ENCODE data around the gene RASA2. TPM values are rescaled to one million over a fixed set of nuclear protein-coding genes. Genes with fewer than 3 reads are reported as not detected.

Gene RASA2
- total RNA-seq, 4 donors from 2014 or later = 12.0 to 45.5 (median 23.3) TPM

GRCh38 chr3:141447383-141447782, 39.4 kb upstream of the RASA2 start:
- Histone ChIP-seq H3K4me1 (peaks cover 0 to 2% of the 10 kb centered on the region in 2 donors), H3K36me3 (peaks cover 29 to 35% of the 10 kb centered on the region in 2 donors), H3K4me3 (replicated peaks in 1 of 3) (no peak overlapping the region), H3K27ac (no peak overlapping the region), H3K27me3 (no peaks in the 10 kb centered on the region), H3K9me3 (no peaks in the 10 kb centered on the region)
- WGBS, 2 donors = 88 to 90% methylated on average over 6 of the region's 6 CpGs
- TF ChIP-seq CTCF (IDR thresholded peaks at IDR 0.05) (no peak), POLR2A (IDR thresholded peaks at IDR 0.05) (no peak)
- intact Hi-C loops (cut with DNase I) = no loop called here
- no peak for DNase-seq

- intact Hi-C loops (cut with DNase I) = no loop called here
- peaks cover 17 to 24% of the 10 kb centered on the region in 2 donors for H3K36me3 ChIP-seq
- no peaks in the 10 kb centered on the region for H3K27me3 ChIP-seq
- no peak overlapping the region for H3K27ac ChIP-seq
- TF ChIP-seq POLR2A (IDR thresholded peaks at IDR 0.05) (no peak), CTCF (IDR thresholded peaks at IDR 0.05) (no peak)
- no peaks in the 10 kb centered on the region for H3K4me1 ChIP-seq
- 78 to 81% methylated on average over 6 of the region's 6 CpGs for WGBS, 2 donors
- H3K4me3 ChIP-seq (replicated peaks in 1 of 3) = no peak overlapping the region
- no peaks in the 10 kb centered on the region for H3K9me3 ChIP-seq
- DNase-seq = no peak
These were observed 38.1 kb upstream of the RASA2 start for GRCh38 chr3:141448606-141449220.

GRCh38 chr3:141449424-141449823, 37.4 kb upstream of the RASA2 start:
- Histone ChIP-seq H3K36me3 (peaks cover 10 to 17% of the 10 kb centered on the region in 2 donors), H3K4me3 (replicated peaks in 1 of 3) (no peak overlapping the region), H3K27me3 (no peaks in the 10 kb centered on the region), H3K9me3 (no peaks in the 10 kb centered on the region), H3K4me1 (no peaks in the 10 kb centered on the region), H3K27ac (no peak overlapping the region)
- no peak for TF ChIP-seq CTCF (IDR thresholded peaks at IDR 0.05)
- no peak for TF ChIP-seq POLR2A (IDR thresholded peaks at IDR 0.05)
- WGBS, 2 donors = 80 to 83% methylated on average over 6 of the region's 6 CpGs
- intact Hi-C loops (cut with DNase I) = no loop called here
- DNase-seq = no peak

GRCh38 chr3:141450727-141451375, 36.0 kb upstream of the RASA2 start:
- 63 to 65% methylated on average over 8 of the region's 8 CpGs for WGBS, 2 donors
- no peaks in the 10 kb centered on the region for H3K4me1 ChIP-seq
- H3K27ac ChIP-seq = no peak overlapping the region
- H3K36me3 ChIP-seq = peaks cover 0 to 8% of the 10 kb centered on the region in 2 donors
- no peak for TF ChIP-seq POLR2A (IDR thresholded peaks at IDR 0.05)
- intact Hi-C loops (cut with DNase I) = no loop called here
- no peak overlapping the region for H3K4me3 ChIP-seq (replicated peaks in 1 of 3)
- no peaks in the 10 kb centered on the region for H3K27me3 ChIP-seq
- no peaks in the 10 kb centered on the region for H3K9me3 ChIP-seq
- no peak for DNase-seq

- peaks cover 0 to 8% of the 10 kb centered on the region in 2 donors for H3K36me3 ChIP-seq
- DNase-seq = peak in 1 of 2 donors; percentile 30
- no peak overlapping the region for H3K4me3 ChIP-seq (replicated peaks in 1 of 3)
- H3K27ac ChIP-seq = no peak overlapping the region
- no peaks in the 10 kb centered on the region for H3K27me3 ChIP-seq
- H3K9me3 ChIP-seq = no peaks in the 10 kb centered on the region
- peak in 5 of 6 experiments; percentile 17 to 71 (median 71) for TF ChIP-seq CTCF (IDR thresholded peaks at IDR 0.05)
- no peak for TF ChIP-seq POLR2A (IDR thresholded peaks at IDR 0.05)
- no peaks in the 10 kb centered on the region for H3K4me1 ChIP-seq
- intact Hi-C loops (cut with DNase I) = no loop called here
These were observed 34.8 kb upstream of the RASA2 start for GRCh38 chr3:141452045-141452444.
